WTC11 (cell line): Measurements from ENCODE around the gene OR1M1.

Source experiments
- CREB1 ChIP-seq: sonication (generic); formaldehyde crosslinking; IDR thresholded peaks from 2 replicates; pipeline ENCODE4 v1.8.0; 2023; ENCODE audit warnings: mild to moderate bottlenecking, missing genetic modification reagents
- TF ChIP-seq, protein P1 (sequence below): fragments of 200-600 bp; IDR thresholded peaks from 2 replicates; pipeline ENCODE4 v1.8.0; 2022; ENCODE audit warnings: antibody characterized with exemption
- TF ChIP-seq, protein P2 (sequence below): fragments of 250-450 bp; sonication (Bioruptor Pico); IDR thresholded peaks from 2 replicates; pipeline ENCODE4 v1.9.0; 2021; ENCODE audit warnings: mild to moderate bottlenecking, borderline replicate concordance

DNA sequence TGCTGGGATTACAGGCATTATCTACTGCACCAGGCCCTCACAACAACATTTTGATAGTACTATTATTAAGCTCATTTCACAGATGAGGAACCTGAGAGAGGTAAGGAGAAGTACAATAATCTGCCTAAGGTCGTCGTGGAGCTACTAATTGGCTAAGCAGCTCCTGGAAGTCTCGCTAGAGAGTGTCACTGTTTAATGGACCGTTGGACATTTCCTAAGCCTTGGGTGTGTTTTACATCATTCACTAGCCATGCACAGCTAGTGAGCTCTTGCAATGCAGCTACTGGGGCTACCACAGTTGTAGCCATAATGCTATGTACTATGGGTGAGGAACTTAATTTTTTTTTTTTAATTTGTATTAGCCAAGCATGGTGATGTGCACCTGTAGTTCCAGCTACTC is 34.0 kb upstream of the OR1M1 start:
- TF ChIP-seq, protein P1, sequence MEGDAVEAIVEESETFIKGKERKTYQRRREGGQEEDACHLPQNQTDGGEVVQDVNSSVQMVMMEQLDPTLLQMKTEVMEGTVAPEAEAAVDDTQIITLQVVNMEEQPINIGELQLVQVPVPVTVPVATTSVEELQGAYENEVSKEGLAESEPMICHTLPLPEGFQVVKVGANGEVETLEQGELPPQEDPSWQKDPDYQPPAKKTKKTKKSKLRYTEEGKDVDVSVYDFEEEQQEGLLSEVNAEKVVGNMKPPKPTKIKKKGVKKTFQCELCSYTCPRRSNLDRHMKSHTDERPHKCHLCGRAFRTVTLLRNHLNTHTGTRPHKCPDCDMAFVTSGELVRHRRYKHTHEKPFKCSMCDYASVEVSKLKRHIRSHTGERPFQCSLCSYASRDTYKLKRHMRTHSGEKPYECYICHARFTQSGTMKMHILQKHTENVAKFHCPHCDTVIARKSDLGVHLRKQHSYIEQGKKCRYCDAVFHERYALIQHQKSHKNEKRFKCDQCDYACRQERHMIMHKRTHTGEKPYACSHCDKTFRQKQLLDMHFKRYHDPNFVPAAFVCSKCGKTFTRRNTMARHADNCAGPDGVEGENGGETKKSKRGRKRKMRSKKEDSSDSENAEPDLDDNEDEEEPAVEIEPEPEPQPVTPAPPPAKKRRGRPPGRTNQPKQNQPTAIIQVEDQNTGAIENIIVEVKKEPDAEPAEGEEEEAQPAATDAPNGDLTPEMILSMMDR: no peak
- TF ChIP-seq CREB1 (CRISPR knock-in tag): no peak
- TF ChIP-seq, protein P2, sequence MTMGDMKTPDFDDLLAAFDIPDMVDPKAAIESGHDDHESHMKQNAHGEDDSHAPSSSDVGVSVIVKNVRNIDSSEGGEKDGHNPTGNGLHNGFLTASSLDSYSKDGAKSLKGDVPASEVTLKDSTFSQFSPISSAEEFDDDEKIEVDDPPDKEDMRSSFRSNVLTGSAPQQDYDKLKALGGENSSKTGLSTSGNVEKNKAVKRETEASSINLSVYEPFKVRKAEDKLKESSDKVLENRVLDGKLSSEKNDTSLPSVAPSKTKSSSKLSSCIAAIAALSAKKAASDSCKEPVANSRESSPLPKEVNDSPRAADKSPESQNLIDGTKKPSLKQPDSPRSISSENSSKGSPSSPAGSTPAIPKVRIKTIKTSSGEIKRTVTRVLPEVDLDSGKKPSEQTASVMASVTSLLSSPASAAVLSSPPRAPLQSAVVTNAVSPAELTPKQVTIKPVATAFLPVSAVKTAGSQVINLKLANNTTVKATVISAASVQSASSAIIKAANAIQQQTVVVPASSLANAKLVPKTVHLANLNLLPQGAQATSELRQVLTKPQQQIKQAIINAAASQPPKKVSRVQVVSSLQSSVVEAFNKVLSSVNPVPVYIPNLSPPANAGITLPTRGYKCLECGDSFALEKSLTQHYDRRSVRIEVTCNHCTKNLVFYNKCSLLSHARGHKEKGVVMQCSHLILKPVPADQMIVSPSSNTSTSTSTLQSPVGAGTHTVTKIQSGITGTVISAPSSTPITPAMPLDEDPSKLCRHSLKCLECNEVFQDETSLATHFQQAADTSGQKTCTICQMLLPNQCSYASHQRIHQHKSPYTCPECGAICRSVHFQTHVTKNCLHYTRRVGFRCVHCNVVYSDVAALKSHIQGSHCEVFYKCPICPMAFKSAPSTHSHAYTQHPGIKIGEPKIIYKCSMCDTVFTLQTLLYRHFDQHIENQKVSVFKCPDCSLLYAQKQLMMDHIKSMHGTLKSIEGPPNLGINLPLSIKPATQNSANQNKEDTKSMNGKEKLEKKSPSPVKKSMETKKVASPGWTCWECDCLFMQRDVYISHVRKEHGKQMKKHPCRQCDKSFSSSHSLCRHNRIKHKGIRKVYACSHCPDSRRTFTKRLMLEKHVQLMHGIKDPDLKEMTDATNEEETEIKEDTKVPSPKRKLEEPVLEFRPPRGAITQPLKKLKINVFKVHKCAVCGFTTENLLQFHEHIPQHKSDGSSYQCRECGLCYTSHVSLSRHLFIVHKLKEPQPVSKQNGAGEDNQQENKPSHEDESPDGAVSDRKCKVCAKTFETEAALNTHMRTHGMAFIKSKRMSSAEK (CRISPR knock-in tag): no peak
